H9 (cell line): ENCODE measurements around the gene RPL34. TPM values are rescaled to one million over a fixed set of nuclear protein-coding genes. Genes with fewer than 3 reads are reported as not detected.

Source experiments
- DNase-seq: peaks from one replicate; pipeline ENCODE4 v3.0.0-alpha.2; 2017
- H2AFZ ChIP-seq: one replicate; pipeline ENCODE4 v1.6.1; 2013; ENCODE audit warnings: mild to moderate bottlenecking, low read length, control low read depth, moderate library complexity
- H2AK5ac ChIP-seq: 2 replicates; pipeline ENCODE4 v1.6.1; 2013; ENCODE audit warnings: low read length, control low read depth, mixed read lengths; ENCODE audit not compliant: insufficient read length
- H2BK120ac ChIP-seq: one replicate; pipeline ENCODE4 v1.6.1; 2013; ENCODE audit warnings: low read depth, mild to moderate bottlenecking, low read length, control low read depth, inconsistent platforms; ENCODE audit not compliant: poor library complexity, severe bottlenecking
- H2BK12ac ChIP-seq: 2 replicates; pipeline ENCODE4 v1.6.1; 2013; ENCODE audit warnings: low read length, control low read depth, mixed read lengths, low read depth; ENCODE audit not compliant: insufficient read length
- H2BK15ac ChIP-seq: 2 replicates; pipeline ENCODE4 v1.6.1; 2013; ENCODE audit warnings: low read depth, low read length, control low read depth
- H2BK20ac ChIP-seq: one replicate; pipeline ENCODE4 v1.6.1; 2013; ENCODE audit warnings: low read depth, mild to moderate bottlenecking, low read length, control low read depth, inconsistent platforms; ENCODE audit not compliant: poor library complexity, severe bottlenecking
- H2BK5ac ChIP-seq: 2 replicates; pipeline ENCODE4 v1.6.1; 2013; ENCODE audit warnings: low read length, control low read depth, mixed read lengths; ENCODE audit not compliant: insufficient read length
- H3K14ac ChIP-seq: 2 replicates; pipeline ENCODE4 v1.6.1; 2013; ENCODE audit warnings: low read length, control low read depth; ENCODE audit not compliant: insufficient read depth
- H3K18ac ChIP-seq: 2 replicates; pipeline ENCODE4 v1.6.1; 2013; ENCODE audit warnings: low read depth, mild to moderate bottlenecking, mixed read lengths, low read length, control low read depth; ENCODE audit not compliant: insufficient read length
- H3K23ac ChIP-seq: 2 replicates; pipeline ENCODE4 v1.6.1; 2013; ENCODE audit warnings: low read length, control low read depth, mixed read lengths, low read depth; ENCODE audit not compliant: insufficient read length
- H3K23me2 ChIP-seq: 2 replicates; pipeline ENCODE4 v1.6.1; 2013; ENCODE audit warnings: low read depth, mild to moderate bottlenecking, mixed read lengths, low read length, control low read depth; ENCODE audit not compliant: insufficient read length, poor library complexity, severe bottlenecking
- H3K27ac ChIP-seq: 2 replicates; pipeline ENCODE4 v1.5.1; 2013; ENCODE audit warnings: low read length, control low read depth, mixed read lengths, low read depth; ENCODE audit not compliant: insufficient read length
- H3K27me3 ChIP-seq: 2 replicates; pipeline ENCODE4 v1.6.1; 2013; ENCODE audit warnings: low read length, control low read depth, inconsistent platforms; ENCODE audit not compliant: insufficient read depth
- H3K4ac ChIP-seq: 2 replicates; pipeline ENCODE4 v1.6.1; 2013; ENCODE audit warnings: low read depth, mild to moderate bottlenecking, control low read depth, inconsistent platforms, low read length, moderate library complexity
- H3K4me1 ChIP-seq: 2 replicates; pipeline ENCODE4 v1.6.1; 2013; ENCODE audit warnings: low read length, control low read depth, inconsistent platforms; ENCODE audit not compliant: insufficient read depth
- H3K4me2 ChIP-seq: 2 replicates; pipeline ENCODE4 v1.6.1; 2013; ENCODE audit warnings: low read length, control low read depth, mixed read lengths; ENCODE audit not compliant: insufficient read length, insufficient read depth
- H3K56ac ChIP-seq: 2 replicates; pipeline ENCODE4 v1.6.1; 2013; ENCODE audit warnings: low read depth, mild to moderate bottlenecking, mixed read lengths, low read length, control low read depth; ENCODE audit not compliant: insufficient read length
- H3K79me1 ChIP-seq: 2 replicates; pipeline ENCODE4 v1.6.1; 2013; ENCODE audit warnings: low read depth, mild to moderate bottlenecking, moderate library complexity, low read length, control low read depth, inconsistent platforms; ENCODE audit not compliant: insufficient read depth, poor library complexity, severe bottlenecking
- H3K79me2 ChIP-seq: 2 replicates; pipeline ENCODE4 v1.6.1; 2013; ENCODE audit warnings: low read length, control low read depth, inconsistent platforms; ENCODE audit not compliant: insufficient read depth
- H3K9ac ChIP-seq: 2 replicates; pipeline ENCODE4 v1.6.1; 2013; ENCODE audit warnings: low read length, control low read depth, mixed read lengths; ENCODE audit not compliant: insufficient read length; ENCODE audit errors: extremely low read depth
- H3K9me3 ChIP-seq: one replicate; pipeline ENCODE4 v1.6.1; 2013; ENCODE audit warnings: low read depth, low read length, inconsistent platforms; ENCODE audit not compliant: control insufficient read depth
- H3T11ph ChIP-seq: one replicate; pipeline ENCODE4 v1.6.1; 2013; ENCODE audit warnings: mild to moderate bottlenecking, low read length, control low read depth, inconsistent platforms
- H4K20me1 ChIP-seq: one replicate; pipeline ENCODE4 v1.6.1; 2013; ENCODE audit not compliant: control insufficient read depth, insufficient read length, insufficient read depth
- H4K5ac ChIP-seq: 2 replicates; pipeline ENCODE4 v1.6.1; 2013; ENCODE audit warnings: low read depth, mild to moderate bottlenecking, mixed read lengths, low read length, control low read depth; ENCODE audit not compliant: insufficient read length
- H4K8ac ChIP-seq: replicated peaks from 2 replicates; pipeline ENCODE4 v1.6.1; 2013; ENCODE audit warnings: low read length, control low read depth, mixed read lengths, low read depth; ENCODE audit not compliant: insufficient read length
- H4K91ac ChIP-seq: 2 replicates; pipeline ENCODE4 v1.6.1; 2013; ENCODE audit warnings: low read depth, mild to moderate bottlenecking, moderate library complexity, mixed read lengths, low read length, control low read depth; ENCODE audit not compliant: insufficient read length
- H3K27ac Mint-ChIP-seq, 3 experiments: 2 replicates in 2 of 3; 3 replicates in 1 of 3; pipeline ENCODE4 v1.8.0; 2020 to 2021; ENCODE audit warnings: mixed read lengths in 3 of 3, mild to moderate bottlenecking in 1 of 3, moderate library complexity in 1 of 3
- H3K27me3 Mint-ChIP-seq: 2 replicates; pipeline ENCODE4 v1.8.0; 2021; ENCODE audit warnings: low read depth, mild to moderate bottlenecking, moderate library complexity, mixed read lengths
- H3K36me3 Mint-ChIP-seq, 3 experiments: 2 replicates in 2 of 3; 3 replicates in 1 of 3; pipeline ENCODE4 v1.8.0; 2020 to 2021; ENCODE audit warnings: low read depth in 3 of 3, mixed read lengths in 3 of 3; ENCODE audit not compliant: insufficient read depth in 1 of 3
- H3K4me1 Mint-ChIP-seq, 2 experiments: 2 replicates each; pipeline ENCODE4 v1.8.0; 2020; ENCODE audit warnings: mixed read lengths in 2 of 2
- H3K4me3 Mint-ChIP-seq, 2 experiments: 2 replicates in 1 of 2; 3 replicates in 1 of 2; pipeline ENCODE4 v1.8.0; 2020 to 2021; ENCODE audit warnings: mild to moderate bottlenecking in 2 of 2, mixed read lengths in 2 of 2, moderate library complexity in 1 of 2
- H3K9me3 Mint-ChIP-seq, 2 experiments: 2 replicates in 1 of 2; 3 replicates in 1 of 2; pipeline ENCODE4 v1.8.0; 2020; ENCODE audit warnings: mild to moderate bottlenecking in 2 of 2, mixed read lengths in 2 of 2, moderate library complexity in 1 of 2
- CTCF ChIP-seq: fragments of 200-600 bp; sonication (generic); conservative IDR thresholded peaks from 3 replicates; pipeline ENCODE4 v1.8.0; 2021; ENCODE audit warnings: antibody characterized with exemption, mild to moderate bottlenecking
- WGBS: extraction: QIAGEN DNeasy Blood & Tissue Kit; methylation state at CpG from one replicate; pipeline ENCODE4 v1.1.7; 2013; ENCODE audit warnings: missing lambda C conversion rate, low lambda C conversion rate, mixed read lengths; ENCODE audit not compliant: insufficient read length; ENCODE audit errors: extremely low coverage; 5-methylcytosine and 5-hydroxymethylcytosine counted together
- total RNA-seq: library from RNA; stranded (reverse); gene quantifications from 2 replicates; pipeline ENCODE4 v1.2.1, GENCODE V29; 2021

RPL34 gene
- total RNA-seq, 1 experiment from 2014 or later, result 1,375 TPM

DNA sequence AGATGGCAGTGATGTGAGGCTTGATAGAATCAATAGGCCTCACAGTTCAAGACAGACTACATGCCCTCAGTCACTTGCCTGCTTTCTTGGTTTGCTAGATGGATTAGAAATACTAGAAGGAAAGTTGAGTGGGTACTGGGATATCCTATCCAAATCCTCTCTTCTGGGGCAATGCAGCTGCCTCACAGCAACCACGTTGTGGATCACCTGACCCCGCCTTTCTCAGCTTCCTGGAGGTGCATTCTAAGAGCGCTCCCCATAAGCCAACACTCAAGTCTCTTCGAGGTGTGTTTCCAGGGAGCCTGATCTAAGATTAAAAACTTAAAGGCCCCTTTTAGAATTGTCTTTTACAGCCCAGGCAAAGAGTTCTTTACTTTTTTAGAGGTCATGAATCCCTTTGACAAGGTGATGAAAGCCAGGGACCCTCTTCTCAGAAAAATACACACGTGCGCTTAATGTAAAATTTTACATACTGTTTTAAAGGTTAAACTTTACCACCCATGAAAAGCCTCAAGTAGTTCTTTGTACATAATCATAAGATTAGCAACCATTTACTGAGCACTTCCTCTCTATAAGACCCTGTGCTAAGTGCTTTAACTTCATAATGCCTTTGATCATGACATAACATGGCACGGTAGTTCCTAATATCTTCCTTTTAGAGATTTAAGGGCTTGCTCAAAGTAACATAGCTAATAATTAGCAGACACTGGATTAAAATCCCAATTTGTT, 840 bp upstream of the RPL34 start:
- no CpG with 5 or more reads among the region's 7 CpGs for WGBS
- no peaks in the 10 kb centered on the region for H3K9me3 ChIP-seq
- H2BK12ac ChIP-seq, result no peak overlapping the region
- no peak overlapping the region for H3K27ac ChIP-seq
- Mint-ChIP-seq H3K4me1 (peaks cover 25 to 28% of the 10 kb centered on the region in 2 experiments), H3K27ac (no peak overlapping the region), H3K4me3 (peak overlapping the region; percentile 94 to 100; a peak in 4 of 5 replicates), H3K9me3 (peaks cover 9 to 13% of the 10 kb centered on the region in 2 experiments), H3K36me3 (peaks cover 39 to 46% (median 40%) of the 10 kb centered on the region in 3 experiments), H3K27me3 (no peaks in the 10 kb centered on the region)
- H4K91ac ChIP-seq, result no peak overlapping the region
- H3K9ac ChIP-seq, result no peak overlapping the region
- peaks cover 3% of the 10 kb centered on the region for H3K79me1 ChIP-seq
- TF ChIP-seq CTCF, result no peak
- DNase-seq, result no peak
- no peak overlapping the region for H3K18ac ChIP-seq
- peaks cover 8% of the 10 kb centered on the region for H3K23me2 ChIP-seq
- no peak overlapping the region for H3K4ac ChIP-seq
- no peak overlapping the region for H3K23ac ChIP-seq
- H3T11ph ChIP-seq, result no peak overlapping the region
- H2AK5ac ChIP-seq, result no peak overlapping the region
- H2BK15ac ChIP-seq, result no peak overlapping the region
- no peak overlapping the region for H4K5ac ChIP-seq
- H2BK120ac ChIP-seq, result no peak overlapping the region
- H2BK5ac ChIP-seq, result no peak overlapping the region
- no peaks in the 10 kb centered on the region for H3K27me3 ChIP-seq
- H3K79me2 ChIP-seq, result peaks cover 15% of the 10 kb centered on the region; the same call in 1 of the 2 replicates
- H3K4me1 ChIP-seq, result peaks cover 2% of the 10 kb centered on the region; the same call in 1 of the 2 replicates
- H4K8ac ChIP-seq, result no peak overlapping the region
- H4K20me1 ChIP-seq, result no peaks in the 10 kb centered on the region
- peak overlapping the region; percentile 83 for H2BK20ac ChIP-seq
- H3K56ac ChIP-seq, result no peak overlapping the region
- H3K4me2 ChIP-seq, result peak overlapping the region; percentile 86
- peak overlapping the region; percentile 23 for H2AFZ ChIP-seq
- H3K14ac ChIP-seq, result no peak overlapping the region
